Neuronal stem cell (in vitro differentiated cells): ENCODE data around the gene METTL26.

Experiments used
- DNase-seq: peaks from one replicate; pipeline ENCODE4 v3.0.0-alpha.2; 2013; ENCODE audit warnings: low spot score
- H2AFZ ChIP-seq: one replicate; pipeline ENCODE4 v1.6.1; 2013; ENCODE audit warnings: mild to moderate bottlenecking, low read length, inconsistent platforms
- H2AK5ac ChIP-seq: 2 replicates; pipeline ENCODE4 v1.6.1; 2013; ENCODE audit warnings: low read depth, mild to moderate bottlenecking, inconsistent platforms, low read length, moderate library complexity, mixed read lengths
- H2BK120ac ChIP-seq: 2 replicates; pipeline ENCODE4 v1.6.1; 2013; ENCODE audit warnings: low read depth, mild to moderate bottlenecking, inconsistent platforms, low read length, moderate library complexity, mixed read lengths
- H2BK12ac ChIP-seq: one replicate; pipeline ENCODE4 v1.6.1; 2013; ENCODE audit warnings: low read length, inconsistent platforms
- H2BK15ac ChIP-seq: 2 replicates; pipeline ENCODE4 v1.6.1; 2013; ENCODE audit warnings: mild to moderate bottlenecking, low read length, inconsistent platforms, mixed read lengths
- H2BK5ac ChIP-seq: one replicate; pipeline ENCODE4 v1.6.1; 2013; ENCODE audit warnings: inconsistent platforms, mild to moderate bottlenecking, low read length, moderate library complexity
- H3K14ac ChIP-seq: one replicate; pipeline ENCODE4 v1.6.1; 2013; ENCODE audit warnings: low read length, inconsistent platforms
- H3K18ac ChIP-seq: 2 replicates; pipeline ENCODE4 v1.6.1; 2013; ENCODE audit warnings: low read length, inconsistent platforms
- H3K23ac ChIP-seq: 2 replicates; pipeline ENCODE4 v1.6.1; 2013; ENCODE audit warnings: low read depth, mild to moderate bottlenecking, mixed read lengths, low read length, inconsistent platforms; ENCODE audit not compliant: poor library complexity
- H3K27ac ChIP-seq: replicated peaks from 3 replicates; pipeline ENCODE4 v1.5.1; 2013; ENCODE audit warnings: low read length, inconsistent platforms
- H3K27me3 ChIP-seq, 3 experiments: 2 replicates each; pipeline ENCODE4 v1.6.1; 2013; ENCODE audit warnings: low read length in 3 of 3, mild to moderate bottlenecking in 2 of 3, inconsistent platforms in 1 of 3, low read depth in 1 of 3, mixed read lengths in 1 of 3, moderate library complexity in 1 of 3; ENCODE audit not compliant: control insufficient read depth in 3 of 3, insufficient read depth in 3 of 3
- H3K36me3 ChIP-seq, 2 donors: replicated peaks in 1 of 2; 2 replicates each; pipeline ENCODE4 v1.6.1; 2013; ENCODE audit warnings: low read length in 2 of 2; ENCODE audit not compliant: control insufficient read depth in 2 of 2, insufficient read depth in 2 of 2
- H3K4ac ChIP-seq: 2 replicates; pipeline ENCODE4 v1.6.1; 2013; ENCODE audit warnings: inconsistent platforms, mild to moderate bottlenecking, low read length, moderate library complexity
- H3K4me1 ChIP-seq, 2 donors: 1 replicate in 1 of 2; 2 replicates in 1 of 2; pipeline ENCODE4 v1.6.1; 2013; ENCODE audit warnings: low read length in 2 of 2, low read depth in 1 of 2; ENCODE audit not compliant: control insufficient read depth in 2 of 2, insufficient read depth in 1 of 2
- H3K4me2 ChIP-seq: one replicate; pipeline ENCODE4 v1.6.1; 2013; ENCODE audit warnings: mild to moderate bottlenecking, low read length, inconsistent platforms; ENCODE audit not compliant: insufficient read depth, poor library complexity, severe bottlenecking
- H3K4me3 ChIP-seq, 2 donors: 2 replicates each; pipeline ENCODE4 v1.5.1; 2013; ENCODE audit warnings: low read length in 2 of 2, mild to moderate bottlenecking in 2 of 2, inconsistent platforms in 1 of 2, moderate library complexity in 1 of 2
- H3K79me1 ChIP-seq: one replicate; pipeline ENCODE4 v1.6.1; 2013; ENCODE audit warnings: low read depth, mild to moderate bottlenecking, inconsistent platforms, low read length, moderate library complexity
- H3K9ac ChIP-seq: one replicate; pipeline ENCODE4 v1.6.1; 2013; ENCODE audit warnings: mild to moderate bottlenecking, low read depth, low read length, inconsistent platforms; ENCODE audit not compliant: poor library complexity
- H3K9me3 ChIP-seq, 2 donors: replicated peaks in 1 of 2; 2 replicates each; pipeline versions ENCODE3 to v1.6.1; 2013; ENCODE audit warnings: low read length in 2 of 2, mild to moderate bottlenecking in 2 of 2, inconsistent platforms in 1 of 2, low read depth in 1 of 2, mixed read lengths in 1 of 2, moderate library complexity in 1 of 2; ENCODE audit not compliant: control insufficient read depth in 2 of 2, insufficient read depth in 1 of 2
- H4K8ac ChIP-seq: one replicate; pipeline ENCODE4 v1.6.1; 2013; ENCODE audit warnings: low read depth, mild to moderate bottlenecking, inconsistent platforms, low read length, moderate library complexity
- H4K91ac ChIP-seq: one replicate; pipeline ENCODE4 v1.6.1; 2013; ENCODE audit warnings: low read length, low read depth, mild to moderate bottlenecking, inconsistent platforms; ENCODE audit not compliant: poor library complexity
- WGBS, 2 donors: extraction: QIAGEN DNeasy Blood & Tissue Kit; methylation state at CpG; one replicate each; pipeline ENCODE4 v1.1.7; 2013; ENCODE audit warnings: missing lambda C conversion rate in 2 of 2, mixed read lengths in 1 of 2; ENCODE audit not compliant: insufficient read length in 2 of 2, insufficient replicate concordance in 1 of 2; ENCODE audit errors: extremely low coverage in 2 of 2; 5-methylcytosine and 5-hydroxymethylcytosine counted together

METTL26 gene

DNA sequence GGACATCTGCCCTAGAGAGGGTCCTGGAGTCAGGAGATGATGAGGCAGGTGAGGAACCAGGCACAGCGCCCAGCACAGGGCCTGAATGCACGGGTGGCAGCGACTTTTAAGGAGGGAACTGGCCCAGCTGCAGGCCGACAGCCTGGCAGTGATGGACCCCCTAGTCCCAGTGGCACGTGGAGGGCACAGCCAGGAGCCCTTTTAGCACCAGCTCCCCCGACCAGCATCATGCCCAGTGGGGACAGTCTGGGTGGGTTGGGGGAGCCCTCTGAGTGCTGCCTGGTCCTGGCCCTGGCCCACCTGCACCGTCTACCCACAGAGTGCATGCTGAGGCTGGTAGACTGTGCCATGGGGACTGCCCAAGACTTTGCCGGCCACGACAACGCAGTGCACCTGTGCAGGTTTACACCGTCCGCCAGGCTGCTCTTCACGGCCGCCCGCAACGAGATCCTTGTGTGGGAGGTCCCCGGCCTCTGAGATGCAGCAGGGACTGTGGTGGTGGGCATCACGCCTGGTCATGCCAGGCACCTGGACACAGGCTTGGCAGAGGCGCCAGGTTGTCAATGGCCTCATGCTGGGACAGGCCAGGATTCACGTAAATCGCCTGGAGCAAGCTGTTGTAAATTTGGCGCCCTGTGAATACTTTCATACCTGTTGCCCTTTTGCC lies 31.1 kb upstream of the METTL26 start:
- Histone ChIP-seq H2AK5ac (peak overlapping the region; percentile 98), H3K79me1 (peaks cover 24% of the 10 kb centered on the region), H2BK15ac (peak overlapping the region; percentile 87), H3K14ac (no peak overlapping the region), H3K4me1 (peaks cover 2 to 6% of the 10 kb centered on the region in 2 donors), H3K9me3 (no peaks in the 10 kb centered on the region), H3K4me2 (no peak overlapping the region), H3K4ac (no peak overlapping the region), H3K23ac (peak overlapping the region; percentile 46), H3K27ac (no peak overlapping the region), H2BK12ac (peak overlapping the region; percentile 80), H2BK120ac (no peak overlapping the region), H4K91ac (no peak overlapping the region), H3K9ac (peak overlapping the region; percentile 53), H3K18ac (peak overlapping the region; percentile 63), H2AFZ (peak overlapping the region; percentile 76), H2BK5ac (no peak overlapping the region), H3K27me3 (no peaks in the 10 kb centered on the region), H4K8ac (no peak overlapping the region), H3K36me3 (peaks cover 34 to 40% of the 10 kb centered on the region in 2 donors), H3K4me3 (no peak overlapping the region)
- no peak for DNase-seq
- WGBS, 2 donors: no CpG with 5 or more reads among the region's 22 CpGs

- Histone ChIP-seq H4K8ac (peak overlapping the region; percentile 9), H2AK5ac (peak overlapping the region; percentile 98), H3K23ac (peak overlapping the region; percentile 73), H3K36me3 (peaks cover 29 to 40% of the 10 kb centered on the region in 2 donors), H2BK120ac (peak overlapping the region; percentile 91), H3K4me1 (peaks cover 2 to 6% of the 10 kb centered on the region in 2 donors), H4K91ac (no peak overlapping the region), H2AFZ (no peak overlapping the region), H2BK5ac (no peak overlapping the region), H3K27me3 (no peaks in the 10 kb centered on the region), H3K27ac (no peak overlapping the region), H3K18ac (no peak overlapping the region), H3K4me3 (no peak overlapping the region), H3K9ac (peak overlapping the region; percentile 79), H3K4me2 (no peak overlapping the region), H3K9me3 (no peaks in the 10 kb centered on the region), H3K4ac (no peak overlapping the region), H2BK15ac (peak overlapping the region; percentile 87), H3K79me1 (peaks cover 27% of the 10 kb centered on the region), H2BK12ac (peak overlapping the region; percentile 49), H3K14ac (no peak overlapping the region)
- DNase-seq: no peak
- no CpG with 5 or more reads among the region's 13 CpGs for WGBS, 2 donors
These were observed 30.5 kb upstream of the METTL26 start for GRCh38 chr16:666572-666971.

DNA sequence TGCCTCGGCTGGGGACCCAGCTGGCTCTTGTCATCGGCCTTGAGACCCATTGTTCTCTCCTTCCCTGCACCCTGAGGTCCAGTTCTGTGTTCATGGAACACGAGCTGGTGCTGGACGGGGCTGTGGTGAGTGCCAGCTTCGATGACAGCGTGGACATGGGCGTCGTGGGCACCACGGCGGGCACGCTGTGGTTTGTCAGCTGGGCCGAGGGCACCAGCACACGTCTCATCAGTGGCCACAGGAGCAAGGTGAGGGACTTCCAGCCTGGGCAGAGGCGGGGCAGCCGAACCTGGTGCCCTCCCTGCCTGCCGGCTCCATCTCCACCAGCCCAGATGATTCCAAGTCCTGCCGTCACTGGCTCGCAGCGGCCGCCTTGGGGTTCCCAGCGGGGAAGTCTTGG lies 26.5 kb upstream of the METTL26 start:
- Histone ChIP-seq H2BK12ac (no peak overlapping the region), H2AK5ac (peak overlapping the region; percentile 56), H3K36me3 (peaks cover 11 to 43% of the 10 kb centered on the region in 2 donors), H3K4me1 (peaks cover 3 to 6% of the 10 kb centered on the region in 2 donors), H3K14ac (no peak overlapping the region), H3K27me3 (no peaks in the 10 kb centered on the region), H3K23ac (no peak overlapping the region), H3K4me3 (peak overlapping the region in 1 of 2 donors; percentile 28), H3K4me2 (no peak overlapping the region), H2BK120ac (no peak overlapping the region), H3K9ac (peak overlapping the region; percentile 60), H3K4ac (no peak overlapping the region), H2BK15ac (no peak overlapping the region), H3K9me3 (no peaks in the 10 kb centered on the region), H4K8ac (no peak overlapping the region), H3K27ac (no peak overlapping the region), H4K91ac (no peak overlapping the region), H2AFZ (no peak overlapping the region), H3K79me1 (peaks cover 15% of the 10 kb centered on the region), H2BK5ac (no peak overlapping the region), H3K18ac (no peak overlapping the region)
- WGBS, 2 donors: no CpG with 5 or more reads among the region's 21 CpGs
- no peak for DNase-seq

DNA sequence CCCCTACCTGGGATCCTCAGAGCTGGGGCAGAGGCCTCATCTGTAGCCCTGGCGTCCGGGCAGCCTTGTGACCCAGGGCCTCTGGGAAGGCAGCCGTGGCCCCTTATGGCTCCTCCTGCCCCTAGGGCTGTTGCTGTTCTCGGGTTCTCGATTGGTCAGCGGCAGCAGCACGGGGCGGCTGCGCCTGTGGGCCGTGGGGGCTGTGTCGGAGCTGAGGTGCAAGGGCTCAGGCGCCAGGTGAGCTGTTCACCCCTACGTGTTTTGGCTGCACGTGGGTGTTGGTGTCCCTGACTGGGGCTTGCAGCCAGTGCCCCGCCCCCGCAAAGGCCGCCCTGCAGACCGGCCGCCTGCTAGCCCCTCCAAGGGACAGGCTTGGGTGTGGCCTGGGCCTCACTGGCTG lies 26.0 kb upstream of the METTL26 start:
- no peak overlapping the region for H2BK120ac ChIP-seq
- H3K4me3 ChIP-seq: no peak overlapping the region
- H2BK5ac ChIP-seq: no peak overlapping the region
- H3K18ac ChIP-seq: no peak overlapping the region
- H2AK5ac ChIP-seq: peak overlapping the region; percentile 99
- no peak overlapping the region for H2AFZ ChIP-seq
- H3K14ac ChIP-seq: no peak overlapping the region
- no peak overlapping the region for H3K27ac ChIP-seq
- peaks cover 11 to 48% of the 10 kb centered on the region in 2 donors for H3K36me3 ChIP-seq
- H3K4me2 ChIP-seq: no peak overlapping the region
- no peaks in the 10 kb centered on the region for H3K27me3 ChIP-seq
- H2BK15ac ChIP-seq: no peak overlapping the region
- no peaks in the 10 kb centered on the region for H3K9me3 ChIP-seq
- H2BK12ac ChIP-seq: no peak overlapping the region
- no peak overlapping the region for H3K9ac ChIP-seq
- DNase-seq: no peak
- no peak overlapping the region for H3K4ac ChIP-seq
- H3K4me1 ChIP-seq: peaks cover 3 to 6% of the 10 kb centered on the region in 2 donors
- H4K91ac ChIP-seq: no peak overlapping the region
- H3K23ac ChIP-seq: no peak overlapping the region
- H4K8ac ChIP-seq: no peak overlapping the region
- peaks cover 15% of the 10 kb centered on the region for H3K79me1 ChIP-seq
- no CpG with 5 or more reads among the region's 19 CpGs for WGBS, 2 donors
